Stromal cell of bone marrow (primary cell): ENCODE results near the gene RIPK4.

ENCODE experiments used
- DNase-seq: peaks from one replicate; pipeline ENCODE4 v3.0.0-alpha.2; 2012; ENCODE audit warnings: low read depth

RIPK4 gene

DNA sequence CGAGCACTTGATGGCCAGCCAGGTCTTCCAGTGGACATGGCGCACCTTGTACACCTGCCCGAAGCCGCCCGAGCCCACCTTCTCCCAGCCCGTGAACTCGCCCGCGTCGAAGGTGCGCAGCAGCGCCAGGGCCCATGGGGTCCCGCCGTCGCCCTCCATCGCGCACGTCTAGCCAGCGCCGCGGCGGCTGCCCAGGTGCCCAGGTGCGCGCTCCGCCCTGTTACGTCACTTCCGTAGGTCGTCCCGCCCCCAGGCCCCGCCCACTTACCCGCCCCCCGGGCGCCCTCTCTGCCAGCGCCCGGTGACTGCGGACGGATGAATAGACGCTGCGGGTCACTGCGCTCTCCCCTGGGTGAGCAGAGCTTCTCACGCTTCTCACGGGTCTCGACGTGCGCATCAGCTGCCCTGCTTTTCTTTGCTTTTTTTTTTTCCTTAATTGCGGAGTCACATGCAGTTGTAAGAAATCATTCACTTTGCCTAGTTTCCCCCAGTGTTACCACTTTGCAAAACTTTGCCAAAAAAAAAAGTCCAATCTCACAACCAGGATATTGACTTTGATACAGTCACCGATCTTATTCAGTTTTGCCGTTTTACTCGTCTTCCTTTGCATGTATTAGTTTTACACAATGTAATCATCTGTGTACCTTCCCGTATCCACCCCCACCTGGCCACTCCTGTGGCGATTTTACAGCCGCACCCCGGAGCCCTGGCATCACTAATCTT lies at the start of gene RIPK4:
Gene RIPK4 (minus strand): TSS at position 170 of the 723 bp plus-strand sequence. CDS start 11 bp downstream, at position 159.
- DNase-seq, result no peak

DNA sequence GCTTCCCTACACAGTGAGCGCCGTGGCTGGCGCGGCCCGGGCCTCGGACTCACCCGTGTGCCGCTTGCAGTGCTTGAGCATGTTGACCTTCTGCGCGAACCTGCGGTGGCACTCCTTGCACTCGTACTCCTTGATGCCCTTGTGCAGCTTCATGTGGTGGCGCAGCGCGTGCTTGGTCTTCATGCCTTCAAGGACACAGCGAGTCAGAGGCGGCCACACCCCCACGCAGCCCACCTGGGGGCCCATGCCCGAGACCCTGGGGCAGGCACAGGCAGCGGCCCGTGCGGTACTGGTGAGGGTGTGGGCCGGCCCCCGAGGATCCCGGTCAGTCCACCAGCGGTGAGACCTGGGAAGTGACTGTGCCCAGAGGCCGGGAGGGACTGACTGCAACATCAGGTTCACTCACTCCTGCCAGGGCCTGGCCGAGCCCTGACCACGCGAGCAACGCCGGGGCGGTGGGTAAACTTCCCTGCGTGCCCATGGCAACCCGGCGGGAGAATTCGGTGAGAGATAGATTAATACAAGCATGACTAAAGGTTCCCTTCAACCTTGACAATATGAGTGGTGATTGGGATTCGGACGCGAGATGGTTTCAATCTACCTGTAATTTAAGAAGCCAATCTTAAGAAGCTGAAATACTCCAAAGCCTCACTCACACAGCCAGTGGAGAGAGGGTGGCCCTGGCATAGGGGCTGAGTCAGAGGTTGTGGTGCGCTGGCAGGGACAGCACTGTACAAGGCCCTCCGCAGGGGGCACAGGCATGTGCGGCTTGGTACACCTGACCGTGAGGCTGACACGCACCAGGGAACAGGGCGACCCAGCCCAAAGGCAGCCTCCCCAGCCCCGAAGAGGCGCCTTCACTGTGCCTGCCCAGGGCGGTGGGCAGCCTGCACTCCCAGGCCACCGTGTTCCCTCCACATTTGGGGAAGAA lies 49.1 kb upstream of the RIPK4 start:
- DNase-seq, result no peak

DNA sequence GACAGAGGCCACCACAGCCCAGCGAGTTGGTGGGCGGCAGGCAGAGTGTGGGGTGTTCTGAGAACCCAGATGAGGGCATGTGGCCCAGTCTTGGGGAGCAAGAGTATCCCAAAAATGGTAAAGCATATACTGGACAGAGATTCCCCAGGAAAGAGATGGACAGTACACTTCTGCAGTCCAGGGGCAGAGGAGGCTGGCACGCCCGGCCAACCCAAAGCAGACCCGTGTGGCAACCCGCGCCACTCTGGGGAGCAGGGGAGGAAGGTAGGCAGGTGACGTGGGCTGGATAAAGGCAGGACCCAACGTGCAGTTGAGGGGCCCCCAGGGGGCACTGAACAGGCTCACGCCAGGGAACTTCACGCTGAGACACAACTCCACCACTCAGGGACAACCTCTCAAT lies 46.4 kb upstream of the RIPK4 start:
- no peak for DNase-seq

DNA sequence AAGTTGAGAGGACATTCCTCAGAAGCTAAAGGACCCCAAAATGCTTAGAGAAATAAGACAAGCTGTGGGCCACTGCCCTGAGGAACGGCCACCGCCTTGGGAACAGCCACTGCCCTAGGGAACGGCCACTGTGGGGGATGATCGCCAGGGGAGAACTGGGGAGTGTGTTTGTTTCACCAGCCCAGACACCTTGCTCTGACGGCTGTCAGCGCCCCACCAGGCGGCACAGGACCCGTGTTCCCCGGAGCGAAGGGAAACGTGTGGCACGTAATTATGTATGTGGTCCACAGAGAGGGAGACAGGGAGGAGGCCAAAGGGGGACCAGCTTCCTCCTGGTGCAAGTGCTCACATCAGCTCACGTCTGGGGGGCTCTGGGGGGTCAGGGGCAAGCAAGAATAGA lies 45.8 kb upstream of the RIPK4 start:
- no peak for DNase-seq

DNA sequence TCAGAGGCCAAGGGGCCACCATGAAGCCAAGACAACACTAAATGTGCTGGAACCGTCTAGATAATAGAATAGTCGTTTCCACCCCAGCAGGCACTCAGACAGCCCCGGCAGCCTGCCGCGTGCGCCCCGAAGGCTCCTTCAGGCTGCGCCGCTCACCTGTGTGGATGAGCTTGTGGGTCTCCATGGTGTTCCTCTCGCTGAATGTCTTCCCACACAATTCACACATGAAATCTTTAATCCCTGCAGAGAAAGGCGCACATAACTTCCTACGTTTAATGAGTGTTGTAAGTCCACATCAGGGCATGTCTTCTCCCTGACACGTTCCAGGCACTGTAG lies 43.7 kb upstream of the RIPK4 start:
- DNase-seq, result no peak

DNA sequence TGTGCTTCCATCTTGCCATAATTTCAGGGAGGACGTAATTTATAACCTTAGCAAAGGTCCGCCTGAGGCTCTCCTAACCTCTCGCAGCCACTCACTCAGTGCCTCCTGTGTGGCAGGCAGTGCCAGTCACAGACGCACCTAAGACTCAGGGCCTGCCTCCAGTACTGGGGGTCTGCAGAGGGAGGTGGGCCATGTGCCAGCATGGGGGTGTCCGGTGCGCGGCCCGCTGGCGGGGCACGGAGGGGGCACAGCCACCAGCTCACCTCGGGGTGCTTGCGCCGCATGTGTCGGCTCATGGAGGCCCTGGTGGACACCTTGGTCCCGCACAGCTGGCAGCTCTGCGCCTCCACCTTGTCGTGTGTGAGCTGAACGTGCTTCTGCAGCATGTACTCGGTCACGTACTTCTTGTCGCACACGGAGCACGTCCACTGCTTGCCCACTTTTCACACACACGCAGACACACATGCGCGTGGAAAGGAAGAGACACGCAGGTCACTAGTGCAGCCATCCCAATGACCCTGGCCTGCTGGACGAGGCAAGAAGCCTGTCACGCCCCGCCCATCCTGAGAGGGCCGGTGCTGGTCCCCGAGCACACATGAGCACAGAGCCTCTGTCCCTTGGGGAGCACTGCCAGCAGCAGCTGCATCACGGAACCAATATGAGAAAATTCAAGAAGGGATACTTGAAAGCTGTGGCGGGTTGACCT lies 43.2 kb upstream of the RIPK4 start:
- DNase-seq, result no peak

DNA sequence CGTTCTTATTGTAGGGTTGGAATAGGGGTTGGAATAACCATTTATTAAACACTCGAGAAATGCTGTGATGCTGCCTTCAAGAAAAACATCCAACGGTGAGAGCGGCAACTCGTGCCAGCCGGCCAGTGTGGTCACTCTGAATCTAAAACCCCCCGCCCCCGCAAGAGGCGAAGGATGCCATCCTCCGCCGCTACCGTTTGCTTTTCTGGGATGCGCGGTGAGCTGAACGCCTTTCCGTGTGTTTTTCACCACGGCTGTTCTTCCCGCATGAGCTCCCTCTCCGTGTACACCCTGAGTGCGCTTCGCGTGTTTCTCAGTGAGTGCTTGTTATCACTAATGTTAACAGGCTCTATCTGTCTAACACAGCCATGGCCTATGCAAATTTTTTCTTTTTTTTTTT lies 42.0 kb upstream of the RIPK4 start:
- DNase-seq, result no peak

DNA sequence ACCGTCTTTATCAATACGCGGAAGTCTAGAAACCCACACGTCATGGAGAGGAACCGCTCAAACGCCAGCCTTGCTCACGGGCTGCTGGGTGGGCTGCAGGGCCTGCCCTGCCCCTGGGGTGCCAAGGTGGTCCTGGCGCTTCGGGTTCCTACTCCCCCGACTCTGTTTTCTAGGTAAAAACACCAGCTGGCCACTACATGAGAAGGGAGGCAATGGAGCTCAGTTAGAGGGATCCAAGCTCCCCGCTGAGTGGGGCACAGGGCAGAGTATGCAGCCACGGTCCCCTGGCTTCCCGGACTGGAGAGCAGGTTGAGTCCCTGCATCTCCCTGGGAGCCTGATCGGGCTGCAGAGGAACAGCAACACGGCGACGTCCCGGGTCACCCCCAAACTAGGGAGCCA lies 41.2 kb upstream of the RIPK4 start:
- no peak for DNase-seq

DNA sequence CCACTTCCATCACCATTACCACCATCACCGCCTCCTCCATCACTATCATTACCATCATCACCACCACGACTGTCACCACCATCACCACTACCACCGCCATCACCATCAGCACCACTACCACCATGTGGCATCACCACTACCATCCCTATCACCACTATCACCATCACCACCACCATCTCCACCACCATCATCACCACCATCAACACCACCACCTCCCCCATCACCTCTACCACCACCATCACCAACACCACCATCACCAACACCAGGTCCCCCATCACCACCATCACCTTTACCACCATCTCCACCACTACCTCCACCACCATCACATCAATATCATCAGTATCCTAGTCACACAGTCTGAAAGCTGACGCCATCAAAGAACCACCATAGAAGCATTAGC lies 39.9 kb upstream of the RIPK4 start:
- no peak for DNase-seq

DNA sequence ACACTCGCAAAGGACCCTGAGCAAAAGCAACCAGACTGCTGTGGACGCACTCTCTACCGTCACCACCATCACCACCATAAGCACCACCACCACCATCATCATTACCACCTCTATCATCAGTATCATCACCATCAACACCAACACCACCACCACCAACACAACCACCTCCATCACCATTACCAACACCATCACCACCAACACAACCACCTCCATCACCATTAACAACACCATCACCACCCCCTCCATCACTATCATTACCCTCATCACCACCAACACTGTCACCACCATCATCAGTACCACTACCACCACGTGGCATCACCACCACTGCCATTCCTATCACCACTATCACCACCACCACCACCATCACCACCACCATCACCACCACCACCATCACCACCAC lies 38.8 kb upstream of the RIPK4 start:
- DNase-seq, result no peak

DNA sequence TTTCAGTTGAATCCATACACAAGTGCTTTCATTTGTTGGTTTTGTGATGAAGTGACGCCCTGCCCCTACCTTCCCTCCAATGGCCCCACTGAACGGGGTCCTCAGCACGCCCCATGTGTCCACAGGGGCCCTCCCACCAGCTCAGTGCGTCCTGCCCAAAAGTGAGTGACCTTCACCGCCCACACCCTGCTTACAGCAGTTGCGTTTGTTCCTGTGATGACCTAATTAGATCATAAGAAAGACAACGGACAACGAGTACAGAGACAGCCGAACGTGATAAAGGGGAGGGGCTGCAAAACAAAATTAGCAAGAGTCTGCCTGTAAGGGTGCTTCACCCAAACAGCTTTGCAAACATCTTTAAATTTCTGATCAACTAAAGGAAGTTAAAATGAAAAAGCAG lies 38.2 kb upstream of the RIPK4 start:
- DNase-seq, result no peak

DNA sequence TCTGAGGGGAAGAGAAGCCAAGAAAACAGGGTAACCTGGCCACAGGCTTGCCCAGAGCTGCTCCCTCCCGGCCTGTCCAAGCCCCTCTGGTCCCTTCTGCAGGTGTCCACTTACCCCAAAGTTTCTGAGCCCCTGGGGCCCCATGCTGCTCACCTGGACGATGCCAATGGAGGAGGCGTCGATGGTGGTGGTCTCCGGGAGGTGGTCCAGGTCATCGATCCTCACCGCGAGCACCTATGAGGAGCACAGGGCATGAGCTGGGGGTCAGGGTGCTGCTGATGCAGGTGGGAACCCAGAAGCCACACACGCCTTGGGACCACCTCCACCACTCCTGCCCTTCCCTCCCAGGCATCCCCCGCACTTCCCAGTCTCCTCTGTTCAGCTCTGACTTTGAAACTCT lies 37.5 kb upstream of the RIPK4 start:
- no peak for DNase-seq

DNA sequence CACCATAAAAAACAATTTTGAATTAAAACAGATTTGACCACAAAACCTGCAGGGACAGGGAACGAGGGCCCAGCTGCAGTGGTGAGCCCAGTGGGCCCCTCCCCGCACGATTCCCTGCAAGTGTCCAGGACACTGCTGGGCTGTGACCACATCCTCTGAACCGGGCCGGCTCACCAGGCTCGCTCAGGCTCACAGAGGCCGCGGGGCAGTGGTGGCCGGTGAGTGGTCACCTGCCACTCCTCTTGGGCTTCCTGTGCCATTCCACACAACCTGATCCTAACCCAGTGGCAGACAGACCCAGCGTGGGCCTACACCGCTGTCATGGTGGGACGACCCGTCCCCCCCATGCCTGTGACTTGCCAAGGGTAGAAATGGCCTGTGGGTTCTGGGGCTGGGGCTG lies 36.5 kb upstream of the RIPK4 start:
- DNase-seq, result no peak

DNA sequence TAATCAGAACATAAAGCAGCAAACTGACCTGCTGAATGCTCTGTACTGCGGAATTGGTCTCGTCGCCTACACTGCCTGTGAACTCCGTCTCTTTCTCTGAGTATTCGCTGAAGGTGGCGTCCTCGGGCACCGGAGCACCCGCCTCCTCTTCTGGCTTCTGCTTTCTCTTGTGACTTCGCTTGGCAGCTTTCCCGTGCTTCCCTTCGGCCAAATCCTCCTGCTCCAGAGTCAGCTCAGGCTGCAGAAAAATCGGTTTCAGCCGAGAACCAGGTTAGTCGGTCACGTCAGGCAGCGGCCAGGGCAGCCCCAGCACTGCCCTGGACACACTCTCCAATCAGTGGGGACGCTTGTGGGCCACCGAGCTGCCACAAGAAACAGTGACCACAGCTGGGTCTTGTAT lies 35.8 kb upstream of the RIPK4 start:
- no peak for DNase-seq

DNA sequence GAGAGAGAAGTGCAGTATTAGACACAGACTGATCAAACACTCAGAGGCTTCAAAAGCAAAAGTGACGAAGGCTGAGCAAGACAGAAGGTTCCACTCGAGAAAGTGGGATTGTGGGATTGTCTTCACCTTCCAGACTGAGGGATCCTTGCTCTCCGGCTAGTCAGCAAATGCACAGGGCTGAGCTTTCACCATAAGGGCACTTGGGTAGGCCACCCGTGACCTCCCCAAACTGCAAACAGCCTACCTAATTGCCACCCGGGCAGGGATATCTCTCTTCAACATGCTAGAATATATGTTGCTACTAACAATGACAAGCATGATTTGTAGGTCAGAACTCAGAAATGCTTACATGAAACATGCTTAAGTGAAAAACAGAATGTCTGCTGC lies 35.3 kb upstream of the RIPK4 start:
- no peak for DNase-seq

DNA sequence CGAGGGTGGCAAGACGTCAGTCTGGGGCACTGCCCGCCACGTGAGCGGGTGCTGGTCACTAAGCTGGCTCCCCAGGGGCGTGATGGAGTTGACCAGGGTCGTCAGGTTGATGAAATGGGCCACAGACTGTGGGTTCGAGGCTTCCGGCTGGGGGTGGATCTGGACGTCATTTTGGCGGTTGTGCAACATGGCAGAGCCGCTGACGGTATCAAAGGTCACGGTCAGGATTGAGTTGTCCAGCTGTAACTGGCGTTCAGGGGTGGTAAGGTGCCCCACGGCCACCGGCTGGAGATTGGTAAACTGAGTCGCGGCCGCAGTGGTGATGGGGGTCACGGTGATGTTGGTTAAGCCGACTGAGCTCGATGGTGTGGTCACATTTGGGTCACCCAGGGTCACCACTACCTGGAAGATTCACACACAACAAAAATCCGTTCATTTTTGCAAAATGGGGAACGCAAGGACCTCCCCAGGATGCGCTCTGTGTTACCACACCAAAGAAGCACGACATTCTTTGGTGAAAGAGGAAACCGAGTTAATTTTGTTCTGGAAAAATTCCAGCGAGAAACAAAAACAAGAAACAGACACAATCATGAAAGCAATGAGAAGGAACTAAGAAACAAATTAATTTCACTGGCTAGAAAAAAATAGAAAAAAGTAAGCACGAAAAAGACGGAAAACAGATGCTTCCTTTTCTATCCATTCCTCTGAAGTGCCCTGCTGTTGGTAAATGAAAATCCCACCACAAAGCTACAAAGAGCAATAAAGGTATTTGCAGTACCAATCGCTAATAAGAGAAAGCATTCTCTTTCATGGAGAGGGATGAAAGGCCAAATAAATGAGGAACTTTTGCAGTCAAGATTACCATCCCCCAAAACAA lies 34.7 kb upstream of the RIPK4 start:
- no peak for DNase-seq

DNA sequence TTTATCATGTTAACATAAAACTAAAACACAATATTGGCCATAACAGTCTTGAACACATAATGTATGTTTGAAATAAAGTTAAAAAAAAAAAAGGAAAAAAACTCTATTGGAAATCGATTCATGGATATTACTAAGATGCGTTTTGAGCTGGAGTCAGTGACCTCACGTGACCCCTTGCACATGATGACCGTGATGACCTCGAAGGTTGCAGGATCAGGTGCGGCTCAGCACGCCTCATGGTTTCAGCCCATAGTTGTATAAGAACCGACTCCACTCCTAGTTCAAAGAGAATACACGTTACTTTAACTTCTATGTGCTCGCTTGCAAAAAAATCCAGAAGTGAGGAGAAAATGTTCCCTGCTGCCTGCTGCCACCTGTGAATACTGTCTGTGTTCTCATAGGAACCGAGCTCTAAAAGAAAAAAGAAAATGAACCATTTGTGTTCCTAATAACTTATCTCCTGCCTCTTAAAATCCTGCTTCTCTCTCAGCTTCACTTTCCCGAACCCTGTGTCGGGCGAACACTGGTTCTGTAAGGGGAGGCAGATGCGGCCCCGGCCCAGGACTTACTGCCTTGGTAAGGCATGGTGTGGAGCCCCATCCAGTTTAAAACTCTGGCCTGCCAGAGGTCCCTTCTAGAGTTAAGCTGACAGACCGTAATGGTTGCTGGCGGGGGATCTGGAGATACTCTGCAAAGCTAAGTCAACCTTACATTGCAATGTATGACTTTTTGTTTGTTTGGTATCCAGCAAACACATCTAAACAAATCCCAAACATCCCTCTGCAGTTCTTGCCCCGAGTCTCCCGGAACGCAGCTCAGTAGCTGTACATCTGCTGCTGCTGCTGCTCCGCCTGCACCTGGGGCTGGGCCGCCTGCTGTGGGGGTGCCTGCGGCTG lies 33.8 kb upstream of the RIPK4 start:
- no peak for DNase-seq

DNA sequence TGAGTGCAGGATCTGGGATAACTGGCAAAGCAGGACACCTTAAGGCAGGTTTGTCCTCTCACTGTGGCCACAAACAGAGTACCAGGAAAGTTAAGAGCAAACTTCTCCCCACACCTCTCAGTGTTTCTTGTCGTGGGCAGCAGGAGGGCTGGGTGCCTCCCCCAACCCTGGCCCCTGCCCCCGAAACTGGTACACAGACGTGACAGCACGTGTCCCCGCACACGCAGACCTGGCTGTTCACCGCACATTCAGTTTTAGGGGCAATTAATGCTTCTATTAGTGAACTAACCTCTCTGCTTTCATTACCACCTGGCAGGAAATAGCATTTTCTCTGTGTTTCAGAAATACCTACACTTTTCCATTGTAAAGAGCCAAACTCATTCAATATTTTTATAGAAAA lies 32.9 kb upstream of the RIPK4 start:
- DNase-seq, result no peak

DNA sequence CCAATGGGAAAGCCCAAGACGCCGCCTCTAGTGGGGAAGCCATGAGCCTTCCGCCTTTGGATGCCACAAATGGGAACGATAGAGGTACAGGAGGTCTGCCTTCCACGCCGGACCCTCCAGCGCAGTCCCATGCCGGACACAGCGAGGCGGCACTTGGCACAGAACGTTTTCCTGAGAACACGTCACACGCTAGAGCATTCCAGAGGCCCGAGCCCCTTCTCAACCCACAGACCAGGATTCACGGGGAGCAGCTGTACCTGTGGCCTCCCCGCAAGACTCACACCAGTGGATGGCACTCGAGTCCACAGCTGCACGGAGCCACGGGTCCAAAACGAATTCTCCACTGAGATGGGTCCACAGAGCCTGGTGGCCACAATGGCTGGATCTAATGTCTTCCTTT lies 31.5 kb upstream of the RIPK4 start:
- DNase-seq, result no peak

DNA sequence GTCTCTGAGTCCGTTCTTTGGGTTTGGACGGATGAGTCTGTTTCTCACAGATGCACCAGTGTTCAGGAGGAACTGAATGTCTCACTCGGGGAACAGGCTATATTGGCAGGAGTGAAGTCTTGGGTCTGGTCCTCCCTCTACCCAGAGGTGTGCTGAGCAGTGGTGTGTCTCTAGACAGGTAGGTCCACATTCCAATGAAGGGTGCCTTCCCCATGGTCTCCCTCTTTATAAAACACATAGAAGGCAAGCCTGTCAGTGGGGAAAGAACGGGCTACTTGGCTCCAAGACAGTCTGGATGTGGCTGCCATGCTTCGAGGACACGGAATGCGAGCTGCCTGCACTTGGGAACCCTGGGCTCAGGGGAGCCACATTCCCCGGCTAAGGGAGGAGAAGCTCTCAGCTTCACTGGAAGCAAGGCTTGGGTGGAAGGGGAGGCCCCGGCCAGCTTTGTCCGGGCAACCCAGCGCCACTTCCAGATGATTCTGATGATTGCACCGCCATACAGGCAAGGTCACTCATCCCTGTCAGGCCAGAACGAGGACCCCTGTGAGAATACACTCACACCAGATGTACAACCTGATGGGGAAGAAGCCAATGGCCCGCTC lies 29.7 kb upstream of the RIPK4 start:
- no peak for DNase-seq

DNA sequence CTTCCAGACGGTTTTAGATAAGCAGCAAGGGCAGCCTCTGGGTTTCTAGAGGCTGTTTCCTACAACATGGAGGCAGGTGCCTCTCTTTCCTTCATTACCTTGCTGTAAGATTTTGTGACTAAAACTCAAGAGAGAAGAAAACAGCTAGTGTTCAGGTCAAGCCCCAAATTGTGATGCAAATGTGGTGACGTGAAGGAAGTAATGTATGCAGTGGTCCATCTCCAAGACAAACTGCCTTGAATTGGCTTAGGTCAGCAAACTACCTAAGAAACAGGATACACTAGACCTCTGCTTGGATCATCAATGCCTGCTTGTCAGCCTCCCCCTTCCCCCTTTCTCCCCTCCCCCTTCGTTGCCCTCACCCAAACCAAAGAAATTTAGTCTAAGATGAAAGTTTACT lies 28.9 kb upstream of the RIPK4 start:
- no peak for DNase-seq
